OCI-LY3 (cell line): ENCODE data around the gene CAMKMT.

ENCODE experiments used
- EZH2phosphoT487 ChIP-seq: fragments of 200-600 bp; shearing (Covaris generic); IDR thresholded peaks from 2 replicates; pipeline ENCODE4 v1.6.1; 2018; ENCODE audit warnings: antibody characterized with exemption, mixed run types, low read depth
- TF ChIP-seq, protein P1 (sequence below): fragments of 200-600, 300-600 bp; sonication (generic); IDR thresholded peaks from 2 replicates; pipeline ENCODE4 v1.5.1; 2014; ENCODE audit warnings: antibody characterized with exemption, low read length, low read depth

DNA sequence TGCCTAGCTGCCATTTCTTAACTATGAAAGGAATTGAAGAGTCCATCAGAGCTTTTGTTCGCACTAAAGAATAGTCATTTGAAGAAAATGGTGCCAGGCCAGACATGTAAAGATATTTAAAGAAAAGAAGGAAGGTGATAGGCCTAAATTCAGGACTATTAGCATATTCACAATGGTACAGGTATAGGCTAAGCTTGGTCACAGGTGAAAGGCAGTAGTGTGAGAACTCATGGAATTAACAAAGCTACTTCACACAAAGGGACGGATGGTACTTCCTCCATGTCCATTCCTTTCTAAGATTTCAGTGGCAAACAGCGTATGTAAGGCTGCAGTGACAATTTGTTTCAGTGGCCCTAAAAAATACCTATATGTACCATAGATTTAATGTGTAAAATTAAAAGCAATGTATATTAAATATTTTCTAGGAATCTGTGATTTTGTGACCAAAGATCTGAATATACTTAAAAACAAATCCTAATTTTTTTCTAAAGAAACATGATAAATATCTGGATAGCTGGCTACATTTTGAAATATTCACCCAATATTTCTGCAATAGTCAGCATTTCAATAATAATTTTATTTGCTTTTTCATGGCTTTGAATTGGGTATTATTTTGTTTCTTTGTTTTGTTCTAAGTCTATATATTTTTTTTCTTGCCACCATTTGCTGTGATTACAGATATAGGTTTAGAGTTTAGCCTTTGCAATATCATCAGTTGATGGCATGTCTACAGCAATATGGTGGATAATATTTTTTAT, 116.1 kb downstream of the CAMKMT start:
- TF ChIP-seq, protein P1, sequence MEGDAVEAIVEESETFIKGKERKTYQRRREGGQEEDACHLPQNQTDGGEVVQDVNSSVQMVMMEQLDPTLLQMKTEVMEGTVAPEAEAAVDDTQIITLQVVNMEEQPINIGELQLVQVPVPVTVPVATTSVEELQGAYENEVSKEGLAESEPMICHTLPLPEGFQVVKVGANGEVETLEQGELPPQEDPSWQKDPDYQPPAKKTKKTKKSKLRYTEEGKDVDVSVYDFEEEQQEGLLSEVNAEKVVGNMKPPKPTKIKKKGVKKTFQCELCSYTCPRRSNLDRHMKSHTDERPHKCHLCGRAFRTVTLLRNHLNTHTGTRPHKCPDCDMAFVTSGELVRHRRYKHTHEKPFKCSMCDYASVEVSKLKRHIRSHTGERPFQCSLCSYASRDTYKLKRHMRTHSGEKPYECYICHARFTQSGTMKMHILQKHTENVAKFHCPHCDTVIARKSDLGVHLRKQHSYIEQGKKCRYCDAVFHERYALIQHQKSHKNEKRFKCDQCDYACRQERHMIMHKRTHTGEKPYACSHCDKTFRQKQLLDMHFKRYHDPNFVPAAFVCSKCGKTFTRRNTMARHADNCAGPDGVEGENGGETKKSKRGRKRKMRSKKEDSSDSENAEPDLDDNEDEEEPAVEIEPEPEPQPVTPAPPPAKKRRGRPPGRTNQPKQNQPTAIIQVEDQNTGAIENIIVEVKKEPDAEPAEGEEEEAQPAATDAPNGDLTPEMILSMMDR = no peak
- TF ChIP-seq EZH2phosphoT487 = no peak
